ENCODE measurements around the gene SLC2A5.

- no peak for TF ChIP-seq RAD21 (IDR thresholded peaks at IDR 0.05; ENCODE audit: low read depth)
- no peak for TF ChIP-seq TEAD4 (IDR thresholded peaks at IDR 0.05)
- no peak for TF ChIP-seq EP300 (IDR thresholded peaks at IDR 0.05; ENCODE audit: borderline replicate concordance)
- no peak for TF ChIP-seq CREB1 (IDR thresholded peaks at IDR 0.05; ENCODE audit: low read depth)
- no peak for TF ChIP-seq CEBPB (IDR thresholded peaks at IDR 0.05)
- no peak for TF ChIP-seq ZBTB7A (IDR thresholded peaks at IDR 0.05; ENCODE audit: low read depth)
- TF ChIP-seq TAF1 (IDR thresholded peaks at IDR 0.05; ENCODE audit: low read depth) = no peak
These were observed 7.4 kb downstream of the SLC2A5 start for GRCh38 chr1:9062021-9062471.

Measured in Ishikawa (cell line).